Body of pancreas (tissue), 4 donors: ENCODE results near the gene KRT74. TPM values are rescaled to one million over a fixed set of nuclear protein-coding genes. Genes with fewer than 3 reads are reported as not detected.

Experiments
- ATAC-seq: fragments of 150-250 bp; one replicate; pipeline ENCODE4 v1.9.1; 2016
- DNase-seq, 4 donors: peaks; one replicate each; pipeline ENCODE4 v3.0.0-alpha.2; 2019
- H3K27ac ChIP-seq, 4 donors: fragments of 200-600 bp; sonication (generic); 1 replicate in 3 of 4; 2 replicates in 1 of 4; pipeline versions ENCODE4 v1.5.1 to v1.6.1; 2016 to 2019; ENCODE audit warnings: mild to moderate bottlenecking in 1 of 4, mixed read lengths in 1 of 4, moderate library complexity in 1 of 4
- H3K27me3 ChIP-seq, 2 donors: fragments of 200-600 bp; sonication (generic); one replicate each; pipeline ENCODE4 v1.6.0; 2016; ENCODE audit warnings: mild to moderate bottlenecking in 1 of 2
- H3K36me3 ChIP-seq, 2 donors: fragments of 200-600 bp; sonication (generic); replicated peaks in 1 of 2; 2 replicates each; pipeline ENCODE4 v1.5.1; 2016; ENCODE audit warnings: low read depth in 2 of 2; ENCODE audit not compliant: insufficient read depth in 1 of 2
- H3K4me1 ChIP-seq: fragments of 200-600 bp; sonication (generic); one replicate; pipeline ENCODE4 v1.6.0; 2016
- H3K4me3 ChIP-seq, 2 donors: fragments of 200-600 bp; sonication (generic); 1 replicate in 1 of 2; 2 replicates in 1 of 2; pipeline ENCODE4 v1.5.1; 2016 to 2019
- H3K9me3 ChIP-seq, 3 donors: fragments of 200-600 bp; sonication (generic); 1 replicate in 2 of 3; 2 replicates in 1 of 3; pipeline ENCODE4 v1.5.1; 2016
- POLR2A ChIP-seq, 3 donors: fragments of 450-650 bp; IDR thresholded peaks; one replicate each; pipeline ENCODE4 v1.6.1; 2016; ENCODE audit warnings: antibody characterized with exemption in 3 of 3, mild to moderate bottlenecking in 2 of 3
- WGBS, 2 donors: methylation state at CpG; one replicate each; pipeline ENCODE4 v1.1.5; 2017; 5-methylcytosine and 5-hydroxymethylcytosine counted together
- intact Hi-C: fragments of 100-400 bp; cut with DNase I; formaldehyde crosslinking; loops from one replicate; pipeline ENCODE4 v1.15.1; 2023
- total RNA-seq, 2 donors: library from RNA; depleted of rRNA; stranded (reverse); fragments of >200 nt; gene quantifications; one replicate each; pipeline ENCODE4 v1.1.0, GENCODE V29; 2016
- TF ChIP-seq, protein P1 (sequence below), 7 experiments: fragments of 450-650 bp in 4 of 7; fragments of 200-600 bp in 3 of 7; sonication (generic) in 3 of 7; IDR thresholded peaks; one replicate each; pipeline ENCODE4 v1.5.1; 2016 to 2019; ENCODE audit warnings: antibody characterized with exemption in 7 of 7

KRT74 gene
- total RNA-seq, 2 donors from 2014 or later, result not detected

DNA sequence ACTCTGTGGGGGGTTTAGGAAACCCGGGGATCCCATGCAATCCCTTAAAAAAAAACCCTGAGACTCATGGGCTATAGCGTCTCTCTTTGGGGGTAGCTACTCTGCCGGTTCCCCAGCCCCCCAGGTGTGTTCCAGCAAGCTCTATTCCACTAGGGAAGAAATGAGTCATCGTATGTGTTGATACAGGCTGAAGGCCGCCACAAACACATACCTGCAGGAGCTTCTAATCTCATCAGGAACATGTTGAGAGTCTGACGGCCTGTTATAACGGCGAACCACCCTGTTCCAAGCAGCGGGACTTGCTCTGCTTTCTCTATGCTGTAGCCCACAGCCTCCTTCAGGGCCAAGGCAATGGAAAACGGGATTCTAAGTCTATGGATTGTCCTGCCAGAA is 52.5 kb downstream of the KRT74 start:
- H3K9me3 ChIP-seq, result no peaks in the 10 kb centered on the region
- intact Hi-C loops, result no loop called here
- 34 to 40% methylated on average over 3 to 10 of the region's 10 CpGs for WGBS, 2 donors
- H3K4me1 ChIP-seq, result peaks cover 30% of the 10 kb centered on the region
- no peaks in the 10 kb centered on the region for H3K36me3 ChIP-seq
- ATAC-seq (peak; percentile 71), DNase-seq (peak; percentile 52 to 82 (median 74))
- no peak for TF ChIP-seq POLR2A (IDR thresholded peaks at IDR 0.05)
- TF ChIP-seq, protein P1, sequence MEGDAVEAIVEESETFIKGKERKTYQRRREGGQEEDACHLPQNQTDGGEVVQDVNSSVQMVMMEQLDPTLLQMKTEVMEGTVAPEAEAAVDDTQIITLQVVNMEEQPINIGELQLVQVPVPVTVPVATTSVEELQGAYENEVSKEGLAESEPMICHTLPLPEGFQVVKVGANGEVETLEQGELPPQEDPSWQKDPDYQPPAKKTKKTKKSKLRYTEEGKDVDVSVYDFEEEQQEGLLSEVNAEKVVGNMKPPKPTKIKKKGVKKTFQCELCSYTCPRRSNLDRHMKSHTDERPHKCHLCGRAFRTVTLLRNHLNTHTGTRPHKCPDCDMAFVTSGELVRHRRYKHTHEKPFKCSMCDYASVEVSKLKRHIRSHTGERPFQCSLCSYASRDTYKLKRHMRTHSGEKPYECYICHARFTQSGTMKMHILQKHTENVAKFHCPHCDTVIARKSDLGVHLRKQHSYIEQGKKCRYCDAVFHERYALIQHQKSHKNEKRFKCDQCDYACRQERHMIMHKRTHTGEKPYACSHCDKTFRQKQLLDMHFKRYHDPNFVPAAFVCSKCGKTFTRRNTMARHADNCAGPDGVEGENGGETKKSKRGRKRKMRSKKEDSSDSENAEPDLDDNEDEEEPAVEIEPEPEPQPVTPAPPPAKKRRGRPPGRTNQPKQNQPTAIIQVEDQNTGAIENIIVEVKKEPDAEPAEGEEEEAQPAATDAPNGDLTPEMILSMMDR (IDR thresholded peaks at IDR 0.05), result no peak
- H3K27me3 ChIP-seq, result no peaks in the 10 kb centered on the region
- H3K27ac ChIP-seq, result peak overlapping the region in 3 of 4 donors; percentile 65 to 76 (median 68)
- no peak overlapping the region for H3K4me3 ChIP-seq

DNA sequence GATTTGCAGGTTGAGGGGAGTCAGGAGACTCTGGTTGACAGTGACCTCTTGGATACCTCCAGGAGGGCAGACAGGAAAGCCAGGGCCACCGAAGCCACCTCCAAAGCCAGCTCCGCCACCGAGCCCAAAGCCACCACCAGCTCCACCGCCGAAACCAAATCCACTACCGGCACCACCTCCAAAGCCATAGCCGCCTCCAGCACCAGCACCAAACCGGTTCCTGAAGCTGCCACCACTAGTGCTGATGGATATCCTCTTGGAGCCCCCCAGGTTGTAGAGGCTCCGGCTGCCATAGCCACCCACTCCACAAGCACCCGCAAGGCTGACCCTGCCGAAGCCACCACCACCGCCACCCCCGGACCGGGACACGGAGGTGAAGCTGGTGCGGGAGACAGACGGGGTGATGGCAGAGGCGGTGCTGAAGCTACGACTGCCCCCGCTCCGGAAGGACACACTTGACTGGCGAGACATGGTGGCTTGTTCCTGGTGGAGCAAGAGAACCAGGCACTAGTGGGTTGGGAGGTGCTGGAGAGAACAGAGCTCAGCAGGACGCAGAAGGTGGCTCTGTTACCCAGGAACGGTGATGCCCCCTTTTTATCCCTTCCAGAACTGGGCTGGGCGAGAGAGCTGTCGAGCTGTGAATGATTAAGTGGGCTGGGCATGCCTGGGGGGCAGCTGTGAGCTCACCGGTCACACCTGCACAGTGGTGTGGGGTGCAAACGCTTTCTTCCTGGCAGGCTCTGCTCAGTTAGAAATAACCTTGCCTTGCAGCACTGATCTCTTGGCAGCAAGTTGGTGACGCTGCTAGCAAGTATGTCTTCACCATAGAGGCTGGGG is 53.6 kb downstream of the KRT74 start, which contains the start of gene KRT5:
KRT5 (minus strand) TSS at position 569 of the 837 bp plus-strand sequence; CDS start at position 471, 98 bp downstream.
- DNase-seq (no peak), ATAC-seq (no peak)
- H3K9me3 ChIP-seq, result no peaks in the 10 kb centered on the region
- intact Hi-C loops, result loop anchor here (10.0 kb wide), 1 partner anchor 365 kb away; no protein-coding TSS in a partner anchor
- H3K4me3 ChIP-seq, result no peak within 1 kb of the TSS
- no peaks in the 10 kb centered on the region for H3K36me3 ChIP-seq
- peak within 1 kb of the TSS in 3 of 4 donors; percentile 65 to 76 (median 68) for H3K27ac ChIP-seq
- H3K27me3 ChIP-seq, result no peaks in the 10 kb centered on the region
- 83 to 87% methylated on average over 19 to 29 of the region's 29 CpGs for WGBS, 2 donors
- TF ChIP-seq POLR2A (IDR thresholded peaks at IDR 0.05), result no peak
- TF ChIP-seq, protein P1 (IDR thresholded peaks at IDR 0.05), result no peak
- H3K4me1 ChIP-seq, result peaks cover 30% of the 10 kb centered on the region

DNA sequence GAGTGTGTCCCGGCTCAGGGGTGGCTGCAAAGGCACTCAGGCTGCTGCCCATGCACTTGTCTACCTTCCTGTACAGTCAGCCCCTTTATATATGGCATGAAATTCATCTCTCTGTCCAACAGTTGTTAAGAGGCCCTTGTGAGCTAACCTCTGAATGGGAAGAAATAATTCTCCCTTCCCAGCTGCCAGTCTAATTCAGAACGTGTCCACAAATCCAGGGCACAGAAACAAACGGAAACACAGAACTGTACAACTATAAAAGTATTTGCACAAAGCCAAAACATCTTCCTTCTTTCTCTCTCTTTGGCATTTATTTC is 54.3 kb downstream of the KRT74 start:
- no peaks in the 10 kb centered on the region for H3K27me3 ChIP-seq
- intact Hi-C loops, result loop anchor here (10.0 kb wide), 1 partner anchor 365 kb away; no protein-coding TSS in a partner anchor
- DNase-seq, result no peak
- no peak for TF ChIP-seq POLR2A (IDR thresholded peaks at IDR 0.05)
- TF ChIP-seq, protein P1 (IDR thresholded peaks at IDR 0.05), result no peak
- H3K4me1 ChIP-seq, result peaks cover 30% of the 10 kb centered on the region
- H3K27ac ChIP-seq, result no peak overlapping the region
- ATAC-seq, result no peak
- H3K4me3 ChIP-seq, result no peak overlapping the region
- 85 to 88% methylated on average over 2 to 3 of the region's 3 CpGs for WGBS, 2 donors
- no peaks in the 10 kb centered on the region for H3K36me3 ChIP-seq
- no peaks in the 10 kb centered on the region for H3K9me3 ChIP-seq

DNA sequence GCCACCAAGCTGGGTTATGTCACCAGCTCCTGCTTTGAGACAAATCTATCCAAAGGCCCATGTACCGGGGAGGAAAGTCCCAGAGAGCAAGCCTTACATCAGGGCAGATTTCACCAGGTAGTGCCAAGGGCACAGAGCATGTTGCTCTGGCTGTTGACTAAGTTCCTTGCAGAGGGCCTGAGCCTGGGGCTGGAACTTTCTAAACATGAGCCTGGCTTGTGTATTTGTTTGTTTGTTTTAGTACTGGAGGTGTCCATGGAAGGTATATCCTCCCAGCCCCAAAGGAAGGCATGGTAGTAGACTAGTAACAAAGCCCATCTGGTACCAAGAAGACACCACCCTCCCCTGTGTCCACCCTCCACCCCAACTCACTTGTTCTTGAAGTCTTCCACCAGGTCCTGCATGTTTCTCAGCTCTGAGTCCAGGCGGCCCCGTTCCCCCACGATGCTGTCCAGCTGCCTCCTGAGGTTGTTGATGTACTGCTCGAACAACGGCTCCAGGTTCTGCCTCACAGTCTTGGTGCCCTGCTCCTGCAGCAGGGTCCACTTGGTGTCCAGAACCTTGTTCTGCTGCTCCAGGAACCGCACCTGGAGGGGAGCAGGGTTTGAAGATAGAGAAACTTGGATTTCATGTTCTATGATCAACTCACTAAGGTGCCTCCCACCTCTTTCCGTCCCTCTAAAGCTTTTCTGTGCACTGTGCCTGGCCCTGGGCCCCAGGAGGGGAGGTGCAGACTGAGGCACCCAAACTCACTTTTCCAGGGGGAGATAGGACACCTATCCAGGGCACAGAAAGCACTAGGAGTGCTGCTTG is 54.9 kb downstream of the KRT74 start:
- Histone ChIP-seq H3K9me3 (no peaks in the 10 kb centered on the region), H3K27ac (no peak overlapping the region), H3K4me3 (no peak overlapping the region), H3K4me1 (peaks cover 30% of the 10 kb centered on the region), H3K36me3 (no peaks in the 10 kb centered on the region), H3K27me3 (no peaks in the 10 kb centered on the region)
- WGBS, 2 donors, result 83 to 84% methylated on average over 8 of the region's 8 CpGs
- intact Hi-C loops, result loop anchor here (10.0 kb wide), 1 partner anchor 364 kb away; no protein-coding TSS in a partner anchor
- no peak for ATAC-seq
- TF ChIP-seq POLR2A (IDR thresholded peaks at IDR 0.05), result no peak
- TF ChIP-seq, protein P1 (IDR thresholded peaks at IDR 0.05), result no peak
- no peak for DNase-seq
